ENCODE data around the gene ADPRM.

ADPRM gene

GRCh38 chr17:10752696-10753095 is 55.3 kb downstream of the ADPRM start:
- H3K27ac ChIP-seq = no peak overlapping the region
- TF ChIP-seq CTCF (conservative IDR thresholded peaks at IDR 0.05) = no peak

DNA sequence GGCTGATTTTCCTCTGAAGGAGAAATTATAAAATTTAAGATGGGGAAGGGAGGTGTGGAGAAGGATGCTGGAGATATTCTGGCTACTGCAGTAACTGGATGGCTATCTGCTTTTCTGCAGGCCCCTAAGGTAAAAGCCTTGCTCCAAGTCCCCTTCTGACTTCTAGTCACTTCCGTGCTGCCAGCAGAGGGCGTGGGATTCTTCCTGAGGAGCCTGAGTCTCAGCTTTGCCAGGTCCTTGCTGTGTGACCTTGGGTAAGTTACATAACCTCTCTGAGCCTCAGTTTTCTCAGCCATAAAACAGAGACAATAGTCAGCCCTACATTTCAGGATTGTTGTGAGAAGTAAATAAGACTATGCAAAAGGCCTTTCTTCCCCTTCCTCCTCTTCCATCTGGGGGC is 56.7 kb downstream of the ADPRM start:
- H3K27ac ChIP-seq = no peak overlapping the region

DNA sequence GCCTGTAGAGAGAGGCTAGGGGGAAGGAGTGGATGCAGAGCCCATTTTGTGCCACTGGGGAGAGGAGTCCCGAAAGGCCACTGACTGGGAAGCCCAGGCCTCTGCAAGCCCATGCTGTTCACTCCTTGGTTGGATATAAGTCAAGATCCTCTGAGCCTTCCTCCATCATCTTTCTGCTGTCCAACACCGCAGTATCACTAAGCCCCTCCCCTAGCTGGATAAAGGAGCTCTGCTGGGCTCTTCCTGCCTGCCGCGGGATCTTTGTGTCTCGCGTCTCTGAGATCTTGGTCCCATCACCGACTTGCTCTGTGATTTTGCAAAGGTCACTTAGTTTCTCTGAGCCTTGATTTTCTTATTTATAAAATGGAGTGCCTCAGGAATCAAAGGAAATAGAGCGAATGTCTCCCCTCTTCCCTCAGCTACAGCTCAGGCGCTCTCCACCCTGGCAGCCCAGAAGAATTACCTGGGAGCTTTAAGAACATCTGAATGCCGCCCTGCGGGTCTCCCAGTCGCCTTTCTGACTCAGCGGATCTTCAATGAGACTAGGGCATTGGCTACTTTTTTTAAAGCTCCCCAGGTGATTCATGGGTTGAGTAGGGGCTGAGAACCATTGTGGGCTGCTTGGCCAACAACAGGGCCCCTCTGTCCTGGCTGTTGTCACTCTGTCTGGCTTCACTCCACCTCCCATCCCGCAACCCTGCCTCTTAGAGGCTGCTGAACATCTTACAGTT is 57.6 kb downstream of the ADPRM start:
- no peak for TF ChIP-seq CTCF (conservative IDR thresholded peaks at IDR 0.05)
- no peak overlapping the region for H3K27ac ChIP-seq

More for the DNA sequence above, 56.7 kb downstream of the ADPRM start:
- TF ChIP-seq CTCF (conservative IDR thresholded peaks at IDR 0.05) = peak; percentile 54

DNA sequence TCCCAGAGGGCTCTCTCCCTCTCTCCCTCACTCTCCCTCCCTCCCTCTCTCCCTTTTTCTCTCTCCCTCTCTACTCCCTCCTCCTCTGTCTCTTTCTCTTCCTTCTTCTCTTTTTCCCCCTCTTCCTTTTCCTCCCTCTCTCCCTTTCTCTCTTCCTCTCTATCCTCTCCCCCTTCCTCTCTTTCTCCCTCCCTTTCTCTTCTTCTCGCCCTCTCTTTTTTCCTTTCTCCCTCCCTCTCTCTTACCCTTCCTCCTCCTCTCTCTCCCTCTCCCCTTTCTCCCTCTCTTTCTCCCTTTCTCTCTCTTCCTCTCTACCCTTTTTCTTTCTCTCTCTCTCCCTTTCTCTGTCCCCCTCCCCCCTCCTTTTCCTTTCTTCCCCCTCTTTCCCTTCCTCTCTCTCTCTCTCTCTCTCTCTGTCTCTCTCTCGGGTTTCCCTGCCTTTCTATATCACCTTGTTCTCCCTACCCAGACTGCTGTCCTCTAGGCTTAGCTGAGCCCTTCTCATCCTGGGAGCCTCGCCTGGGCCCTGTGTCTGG is 58.3 kb downstream of the ADPRM start:
- TF ChIP-seq CTCF (conservative IDR thresholded peaks at IDR 0.05) = no peak
- no peak overlapping the region for H3K27ac ChIP-seq

DNA sequence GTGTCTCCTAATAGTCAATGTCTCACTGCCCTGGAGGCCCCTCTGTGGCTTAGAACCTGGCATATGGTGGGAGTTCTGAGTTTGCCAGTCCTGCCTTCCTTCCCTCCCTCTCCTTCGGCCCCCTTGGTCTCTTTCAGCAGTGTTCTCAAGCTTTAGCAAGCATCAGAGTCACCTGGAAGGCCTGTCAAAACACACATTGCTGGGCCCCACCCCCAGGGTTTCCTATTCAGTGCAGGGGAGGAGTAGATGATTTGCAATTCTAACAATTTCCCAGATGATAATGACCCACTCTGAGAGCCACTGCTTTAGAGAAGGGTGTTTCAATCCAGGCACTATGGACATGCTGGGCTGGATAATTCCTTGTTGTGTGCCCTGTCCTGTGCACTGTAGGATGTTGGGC is 58.8 kb downstream of the ADPRM start:
- H3K27ac ChIP-seq = no peak overlapping the region
- no peak for TF ChIP-seq CTCF (conservative IDR thresholded peaks at IDR 0.05)

- no peak overlapping the region for H3K27ac ChIP-seq
- TF ChIP-seq CTCF (conservative IDR thresholded peaks at IDR 0.05) = no peak
These were observed 59.2 kb downstream of the ADPRM start for GRCh38 chr17:10756619-10757018.

GRCh38 chr17:10757067-10757466 is 59.7 kb downstream of the ADPRM start:
- TF ChIP-seq CTCF (conservative IDR thresholded peaks at IDR 0.05) = no peak
- H3K27ac ChIP-seq = no peak overlapping the region

Data from VCaP (cell line).